ENCODE data around the gene DCAF8.

DCAF8 gene

GRCh38 chr1:160261556-160261892, 825 bp downstream of the DCAF8 start:
- DNase-seq = no peak

DNA sequence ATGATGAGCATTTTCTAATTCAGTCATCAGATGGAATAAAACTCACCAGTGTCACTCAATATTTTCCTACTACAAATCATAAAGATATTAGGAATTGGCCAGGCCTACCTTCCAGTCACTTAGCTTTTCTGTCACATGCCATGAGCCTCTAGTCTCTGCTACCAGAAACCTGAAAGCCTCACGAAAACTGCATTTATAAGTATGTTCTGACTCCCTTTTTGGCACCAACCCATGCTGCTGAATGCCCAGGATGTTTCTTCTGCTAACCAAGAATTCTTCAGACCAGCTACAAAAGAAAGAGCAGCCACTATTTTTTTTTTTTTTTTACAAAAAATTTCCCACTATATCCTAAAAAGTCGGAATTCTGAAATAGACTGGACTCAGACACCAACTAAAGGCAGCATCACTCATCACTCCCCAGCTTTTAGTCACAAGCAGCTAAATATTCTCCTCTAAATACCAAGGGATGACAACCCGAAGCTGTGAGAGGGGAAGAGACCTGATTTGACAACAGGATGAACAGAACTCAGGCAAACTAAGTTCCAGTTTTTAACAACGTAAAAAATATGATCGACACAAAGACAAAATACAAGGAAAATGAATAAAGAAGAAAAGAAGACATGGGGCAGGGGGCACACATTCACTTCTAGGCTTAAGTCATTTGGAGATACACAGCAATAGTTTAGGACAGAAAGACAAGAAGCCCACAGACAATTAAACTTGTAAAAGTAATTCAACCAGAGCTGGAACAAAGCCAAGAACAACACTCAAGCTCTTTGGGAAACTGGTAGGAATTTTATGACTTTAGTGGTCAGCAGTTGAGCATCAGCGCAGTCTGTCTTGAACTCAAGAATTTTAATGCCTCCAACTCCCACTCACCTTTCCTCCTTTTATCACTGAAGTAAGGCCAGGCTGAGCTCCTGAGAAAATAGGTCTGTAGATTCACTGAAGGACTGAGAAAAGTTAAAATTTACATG, 1.7 kb downstream of the DCAF8 start:
- no peak for DNase-seq

DNA sequence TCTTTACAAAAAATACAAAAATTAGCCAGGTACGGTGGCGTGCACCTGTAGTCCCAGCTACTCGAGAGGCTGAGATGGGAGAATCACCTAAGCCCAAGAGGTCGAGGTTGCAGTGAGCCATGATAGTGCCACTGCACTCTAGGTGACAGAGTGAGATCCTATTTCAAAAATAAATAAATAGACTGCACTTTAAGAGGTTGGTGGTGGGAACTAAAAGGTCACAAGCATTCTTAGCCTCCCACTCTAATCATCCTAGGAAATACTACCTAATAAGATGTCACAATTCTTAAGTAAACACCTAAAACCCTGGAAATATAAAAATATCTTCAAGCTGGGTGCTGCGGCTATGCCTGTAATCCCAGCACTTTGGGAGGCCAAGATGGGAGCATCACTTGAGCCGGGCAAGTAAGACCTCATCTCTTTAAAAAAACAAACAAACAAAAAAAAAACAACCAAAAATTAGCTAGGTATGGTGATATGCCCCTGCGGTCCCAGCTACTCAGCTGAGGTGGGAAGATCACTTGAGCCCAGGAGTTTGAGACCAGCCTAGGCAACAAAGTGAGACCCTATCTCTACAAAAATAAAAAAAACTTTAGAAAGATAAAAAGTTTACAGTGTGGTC, 4.1 kb downstream of the DCAF8 start:
- no peak for DNase-seq

DNA sequence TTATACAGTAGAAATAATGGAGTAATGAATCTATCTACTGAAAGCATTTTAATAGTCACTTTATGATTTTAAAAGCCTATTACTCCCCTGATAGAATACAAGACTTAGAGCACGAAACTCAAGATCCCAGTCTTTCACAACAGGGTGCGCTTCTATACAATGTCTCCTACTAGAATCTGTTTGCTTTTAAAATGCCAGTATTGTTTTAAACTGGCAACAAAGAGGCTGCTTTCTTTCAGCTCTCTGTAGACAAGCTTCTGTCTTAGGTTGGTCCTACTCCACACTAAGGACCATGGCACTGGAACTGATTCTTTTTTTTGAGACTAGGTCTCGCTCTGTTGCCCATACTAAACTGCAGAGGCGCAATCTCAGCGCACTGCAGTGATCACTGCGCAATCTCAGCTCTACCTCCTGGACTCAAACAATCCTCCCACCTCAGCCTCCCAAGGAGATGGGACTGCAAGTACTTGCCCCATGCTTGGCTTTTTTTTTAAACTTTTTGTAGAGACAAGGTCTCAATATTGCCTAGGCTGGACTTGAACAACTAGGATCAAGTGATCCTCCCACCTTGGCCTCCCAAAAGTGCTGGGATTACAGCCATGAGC, 4.8 kb downstream of the DCAF8 start:
- no peak for DNase-seq

DNA sequence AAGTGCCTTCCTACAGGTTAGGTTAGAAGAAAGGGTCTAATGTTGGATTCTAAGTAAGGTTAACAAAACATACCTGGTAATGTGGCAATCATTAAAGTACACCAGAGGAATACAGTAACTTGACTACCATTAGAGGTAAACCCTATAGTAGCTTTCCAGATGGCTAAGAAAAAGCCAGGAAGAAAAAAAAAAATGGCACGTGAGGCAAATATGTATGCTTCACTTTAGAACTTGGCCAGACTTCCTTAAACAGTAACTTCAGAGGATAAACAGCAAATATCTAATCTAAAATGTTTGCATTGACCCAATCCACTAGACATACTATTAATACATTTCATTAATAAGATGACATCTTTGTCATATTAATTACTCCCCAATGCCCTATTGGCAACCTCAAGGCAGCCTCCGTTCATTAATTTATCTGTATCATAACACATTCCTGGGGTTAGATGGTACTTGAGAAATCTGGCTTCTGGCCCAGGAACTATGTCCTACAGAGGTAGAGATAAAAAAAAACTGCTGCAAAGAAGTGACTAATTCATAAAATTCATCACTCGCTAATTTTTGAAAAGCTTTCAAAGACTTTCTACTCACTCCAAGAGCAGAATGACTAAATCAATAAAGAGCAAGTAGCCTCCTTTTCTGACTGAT, 5.8 kb downstream of the DCAF8 start:
- no peak for DNase-seq

- DNase-seq = no peak
These were observed 6.5 kb downstream of the DCAF8 start for GRCh38 chr1:160255781-160256300.

DNA sequence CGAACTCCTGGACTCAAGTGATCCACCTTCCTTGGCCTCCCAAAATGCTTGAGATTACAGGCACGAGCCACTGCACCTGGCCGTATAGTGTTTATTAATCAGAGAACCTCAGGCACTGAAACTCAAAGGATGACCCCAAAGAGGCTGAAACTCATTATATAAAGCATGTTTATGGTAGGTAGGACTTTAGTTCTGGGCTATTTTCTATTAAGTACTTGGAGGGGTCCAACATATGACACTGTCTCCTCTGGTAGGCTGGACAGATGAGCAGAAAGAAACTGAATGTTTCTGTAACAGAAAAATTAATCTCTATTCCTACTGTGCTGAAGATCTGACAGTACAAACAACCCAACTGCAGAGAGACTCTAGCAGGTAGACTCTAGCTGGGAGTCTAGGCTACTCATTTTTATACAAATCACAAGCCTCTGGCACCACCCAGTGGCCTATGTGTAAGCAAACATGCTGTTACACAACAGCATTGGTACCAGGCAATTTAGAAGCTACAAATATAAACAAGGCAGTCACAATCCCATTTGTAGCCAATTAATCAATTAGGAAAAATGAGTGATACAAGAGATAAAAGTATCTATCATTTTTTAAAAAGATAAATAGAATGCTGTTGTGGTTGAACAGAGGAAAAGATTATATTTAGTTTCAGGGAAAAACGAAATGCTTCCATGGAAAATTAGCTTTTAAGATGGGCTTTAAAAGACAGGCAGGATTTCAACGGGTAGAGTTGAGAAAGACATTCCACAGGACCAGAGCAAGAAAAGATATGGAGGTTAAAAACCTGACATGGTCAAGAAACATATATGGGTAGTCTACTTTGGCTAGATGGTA, 10.4 kb downstream of the DCAF8 start:
- peak; percentile 68 for DNase-seq

GRCh38 chr1:160251011-160251410, 11.3 kb downstream of the DCAF8 start:
- DNase-seq = no peak

- DNase-seq = no peak
These were observed 15.3 kb downstream of the DCAF8 start for GRCh38 chr1:160247053-160247452.

GRCh38 chr1:160245434-160245833, 16.9 kb downstream of the DCAF8 start:
- DNase-seq = no peak

DNA sequence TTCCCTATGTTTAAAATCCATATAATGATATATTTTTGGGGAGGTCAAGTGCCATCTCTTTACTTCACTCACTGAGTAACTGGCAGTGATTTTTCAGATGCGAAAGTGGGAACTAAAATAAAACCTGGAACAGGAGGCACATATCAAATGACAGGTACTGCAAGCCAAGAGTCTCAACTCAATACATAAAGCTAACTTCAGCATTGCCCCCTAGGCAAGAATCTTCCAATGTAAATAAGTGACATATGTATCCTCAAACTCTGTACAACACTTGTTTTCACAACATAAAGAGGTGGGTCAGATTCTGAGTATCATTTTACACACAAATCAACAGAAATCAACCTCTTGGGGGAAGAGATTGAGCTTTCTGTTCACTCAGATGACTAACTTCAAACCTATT, 18.1 kb downstream of the DCAF8 start:
- DNase-seq = no peak

DNA sequence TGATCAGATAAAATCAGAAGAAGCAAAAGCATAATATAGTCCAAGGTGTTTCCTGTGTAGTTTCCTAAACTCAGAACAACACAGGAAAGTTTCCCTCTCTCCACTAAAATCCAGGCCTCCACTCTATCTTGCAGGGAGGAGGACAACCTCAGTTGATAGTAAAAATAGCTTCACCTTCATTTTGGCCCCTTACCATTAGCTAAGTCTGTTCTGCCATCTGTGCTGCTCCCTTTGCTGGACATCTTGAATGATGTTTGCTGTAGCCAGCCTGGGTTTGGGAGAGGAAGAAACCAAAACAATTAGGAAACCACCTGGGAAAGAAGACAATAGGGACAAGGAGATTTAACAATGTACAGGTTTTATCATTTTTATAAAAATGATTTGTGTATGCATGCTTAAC, 18.6 kb downstream of the DCAF8 start:
- no peak for DNase-seq

DNA sequence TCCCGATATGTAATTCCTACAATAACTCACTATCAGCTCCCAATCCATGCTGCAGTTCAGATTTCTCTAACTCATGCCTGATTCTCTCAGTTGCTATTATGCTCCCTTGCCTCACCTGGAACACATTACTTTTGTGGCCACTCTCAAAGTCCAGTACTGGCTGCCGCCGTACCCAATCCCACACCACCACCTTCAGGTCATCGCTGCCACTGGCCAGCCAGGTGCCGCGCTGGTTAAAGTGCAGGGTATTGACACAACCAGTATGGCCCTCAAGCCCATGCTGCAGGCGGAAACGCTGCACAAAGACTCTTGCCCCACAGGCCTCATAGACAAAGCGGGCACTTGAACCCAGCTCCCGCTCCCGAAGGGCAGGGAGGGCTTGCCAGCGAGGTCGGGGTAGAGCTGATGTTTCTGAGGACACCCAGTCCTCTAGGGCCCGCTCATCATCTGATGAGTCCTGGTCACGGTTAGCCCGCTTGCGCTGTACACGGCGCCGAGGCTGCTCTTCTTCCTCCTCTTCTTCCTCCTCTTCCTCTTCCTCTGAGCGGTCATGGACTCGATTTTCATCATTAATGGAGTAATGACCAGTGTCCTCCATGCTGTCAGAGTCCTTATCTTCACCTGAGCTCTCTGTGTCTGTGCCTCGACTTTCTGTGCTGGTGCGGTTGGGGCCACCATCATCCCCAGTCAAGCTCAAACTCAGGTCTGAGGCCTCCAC, 22.6 kb downstream of the DCAF8 start:
- no peak for DNase-seq

DNA sequence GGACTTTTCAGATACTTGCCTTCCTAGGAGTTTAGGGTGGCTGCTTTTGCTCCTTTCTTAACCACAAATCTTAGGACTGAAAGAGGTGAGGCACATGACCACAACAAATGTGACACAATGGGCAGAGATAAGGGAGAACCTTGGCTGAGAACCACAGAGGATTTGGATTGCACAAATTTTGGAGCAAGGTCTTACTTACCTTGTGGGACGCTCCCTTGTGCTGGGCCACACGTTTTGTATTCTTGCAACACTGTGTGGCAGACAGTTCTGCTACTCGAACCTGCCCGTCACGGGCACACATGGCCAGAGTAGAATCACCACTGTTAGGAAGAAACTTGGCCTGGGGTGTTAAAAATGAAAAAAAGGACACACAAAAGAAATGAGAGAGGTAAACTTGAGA, 23.9 kb downstream of the DCAF8 start:
- DNase-seq = no peak

- no peak for DNase-seq
These were observed 24.8 kb downstream of the DCAF8 start for GRCh38 chr1:160237558-160237957.

DNA sequence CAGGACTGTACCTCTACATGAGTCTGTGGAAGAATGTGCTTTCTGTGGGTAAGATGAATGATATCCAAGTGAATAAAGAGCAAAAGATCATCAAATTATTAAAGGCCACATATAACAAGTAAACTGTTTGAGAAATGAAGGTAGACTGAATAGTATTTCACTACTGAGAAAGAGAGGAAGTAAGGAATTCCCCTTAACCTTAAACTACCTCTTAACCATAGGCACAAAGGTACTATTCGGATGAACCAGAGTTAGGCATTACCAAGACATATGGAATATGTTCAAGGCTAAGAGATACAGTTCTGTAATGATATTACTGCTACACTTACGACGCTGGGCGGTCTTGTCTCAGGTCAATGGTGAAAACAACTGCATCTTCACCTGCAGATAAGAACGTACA, 25.5 kb downstream of the DCAF8 start:
- no peak for DNase-seq

- DNase-seq = no peak
These were observed 29.4 kb downstream of the DCAF8 start for GRCh38 chr1:160232911-160233310.

- DNase-seq = no peak
These were observed 33.9 kb downstream of the DCAF8 start for GRCh38 chr1:160228431-160228830.

DNA sequence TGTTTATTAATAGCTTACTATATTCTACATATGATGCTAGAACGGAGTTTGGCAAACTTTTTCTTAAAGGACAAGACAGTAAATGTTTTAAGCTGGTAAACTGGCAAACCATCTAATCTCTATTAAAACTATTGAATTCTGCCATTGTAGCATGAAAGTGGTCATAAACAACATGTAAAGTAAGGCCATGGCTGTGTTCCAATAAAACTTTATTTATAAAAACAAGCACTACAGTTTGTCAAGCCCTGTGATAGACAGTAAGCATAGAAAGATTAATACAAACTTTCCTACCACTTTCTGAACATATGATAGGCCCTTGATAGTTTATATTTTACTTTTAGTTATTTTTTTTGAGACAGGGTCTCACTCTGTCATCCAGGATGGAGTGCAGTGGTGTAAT, 34.8 kb downstream of the DCAF8 start:
- no peak for DNase-seq

DNA sequence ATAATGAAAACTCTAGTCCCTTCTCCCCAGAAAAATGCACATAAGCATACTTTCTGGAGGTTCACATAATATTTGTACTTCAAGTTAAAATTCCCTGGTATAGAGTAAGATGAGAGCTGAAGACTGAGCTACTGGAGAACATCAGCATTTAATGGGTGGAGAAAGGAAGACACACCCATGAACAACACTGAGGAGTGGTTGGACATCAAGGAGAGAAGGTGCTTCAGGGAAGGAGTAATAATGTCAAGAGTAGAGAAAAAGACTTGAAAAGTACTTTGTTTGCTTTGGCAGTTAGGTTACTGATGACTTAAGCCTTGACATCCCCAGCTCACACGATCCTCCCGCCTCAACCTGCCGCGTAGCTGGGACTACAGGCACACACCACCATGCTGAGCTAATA, 35.3 kb downstream of the DCAF8 start:
- DNase-seq = no peak

- DNase-seq = no peak
These were observed 35.7 kb downstream of the DCAF8 start for GRCh38 chr1:160226623-160227022.

- no peak for DNase-seq
These were observed 37.0 kb downstream of the DCAF8 start for GRCh38 chr1:160225345-160225744.
